ENCODE measurements around the gene ARG1. TPM values are rescaled to one million over a fixed set of nuclear protein-coding genes. Genes with fewer than 3 reads are reported as not detected.

Gene ARG1
- total RNA-seq, 1 experiment from 2014 or later = not detected

- ChIA-PET CTCF (no interaction called here), POLR2A (ENCODE audit: unreplicated experiment) (interaction anchor here (0.6 to 0.7 kb wide), 2 partner anchors 10 to 22 kb away, joined by 8 to 13 read pairs; no protein-coding TSS in a partner anchor)
- Histone ChIP-seq H3K4me1 (replicated peaks; ENCODE audit: insufficient read depth) (no peaks in the 10 kb centered on the region), H3K79me2 (ENCODE audit: low read depth) (no peaks in the 10 kb centered on the region), H3K27me3 (ENCODE audit: insufficient read depth, low read depth) (no peaks in the 10 kb centered on the region), H3K27ac (no peak overlapping the region), H4K20me1 (ENCODE audit: insufficient read depth) (no peaks in the 10 kb centered on the region), H3K9me3 (ENCODE audit: insufficient read depth, low read depth) (no peaks in the 10 kb centered on the region), H3K4me2 (no peak overlapping the region), H3K4me3 (no peak overlapping the region), H3K9me2 (ENCODE audit: insufficient read depth) (no peaks in the 10 kb centered on the region), H2AFZ (no peak overlapping the region), H3K36me3 (ENCODE audit: low read depth) (peaks cover 76% of the 10 kb centered on the region), H3F3A (ENCODE audit: insufficient read depth, low read depth) (no peaks in the 10 kb centered on the region)
- no TSS peak for BruUV-seq (replicated peaks)
- TF ChIP-seq EZH2 (IDR thresholded peaks at IDR 0.05; ENCODE audit: low read depth) (no peak), CTCF (conservative IDR thresholded peaks at IDR 0.05) (peak; percentile 50; the same call in 1 of the 2 replicates)
- intact Hi-C loops (cut with micrococcal nuclease; ENCODE audit: unreplicated experiment) = no loop called here
- no peak for DNase-seq
These were observed 24.4 kb downstream of the ARG1 start for GRCh38 chr6:131597446-131597845.

DNA sequence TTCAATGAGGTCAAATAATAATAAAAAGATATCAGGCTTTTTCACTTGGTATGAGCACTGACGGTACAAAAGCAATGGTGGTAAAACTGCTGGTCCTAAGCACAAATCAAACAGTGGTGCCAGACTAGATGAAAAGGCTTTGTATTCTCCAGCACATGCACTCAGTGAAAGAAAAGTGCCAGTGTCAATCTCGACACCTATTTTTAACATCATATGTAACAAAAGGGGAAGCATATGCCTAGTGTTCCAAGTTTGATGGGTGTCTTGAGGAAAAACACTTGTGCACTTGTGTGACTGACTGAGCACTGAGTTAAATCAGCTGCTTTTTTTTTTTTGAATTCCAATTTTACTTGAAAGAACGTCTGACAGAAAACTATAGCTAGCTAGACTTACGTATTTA, 27.7 kb downstream of the ARG1 start:
- H3K27ac ChIP-seq = no peak overlapping the region
- intact Hi-C loops (cut with micrococcal nuclease; ENCODE audit: unreplicated experiment) = no loop called here
- H3K4me3 ChIP-seq = no peak overlapping the region
- no peaks in the 10 kb centered on the region for H3K9me2 ChIP-seq (ENCODE audit: insufficient read depth)
- H3K79me2 ChIP-seq (ENCODE audit: low read depth) = no peaks in the 10 kb centered on the region
- no peak overlapping the region for H3K4me2 ChIP-seq
- no peaks in the 10 kb centered on the region for H3F3A ChIP-seq (ENCODE audit: insufficient read depth, low read depth)
- no peaks in the 10 kb centered on the region for H3K9me3 ChIP-seq (ENCODE audit: insufficient read depth, low read depth)
- peaks cover 77% of the 10 kb centered on the region for H3K36me3 ChIP-seq (ENCODE audit: low read depth)
- CTCF ChIA-PET = interaction anchor here (1.1 kb wide), 1 partner anchor 14 kb away, joined by 3 read pairs; no protein-coding TSS in a partner anchor
- no peaks in the 10 kb centered on the region for H3K4me1 ChIP-seq (replicated peaks; ENCODE audit: insufficient read depth)
- H2AFZ ChIP-seq = no peak overlapping the region
- POLR2A ChIA-PET (ENCODE audit: unreplicated experiment) = no interaction called here
- no peaks in the 10 kb centered on the region for H4K20me1 ChIP-seq (ENCODE audit: insufficient read depth)
- BruUV-seq (replicated peaks) = no TSS peak
- DNase-seq = no peak
- no peaks in the 10 kb centered on the region for H3K27me3 ChIP-seq (ENCODE audit: insufficient read depth, low read depth)
- TF ChIP-seq CTCF (conservative IDR thresholded peaks at IDR 0.05) = no peak
- no peak for TF ChIP-seq EZH2 (IDR thresholded peaks at IDR 0.05; ENCODE audit: low read depth)

GRCh38 chr6:131602781-131603312, 29.8 kb downstream of the ARG1 start:
- CTCF ChIA-PET = no interaction called here
- no peaks in the 10 kb centered on the region for H3K4me1 ChIP-seq (replicated peaks; ENCODE audit: insufficient read depth)
- no peak overlapping the region for H3K27ac ChIP-seq
- no peak for DNase-seq
- H3K79me2 ChIP-seq (ENCODE audit: low read depth) = no peaks in the 10 kb centered on the region
- no peak overlapping the region for H2AFZ ChIP-seq
- no peaks in the 10 kb centered on the region for H4K20me1 ChIP-seq (ENCODE audit: insufficient read depth)
- no peaks in the 10 kb centered on the region for H3K27me3 ChIP-seq (ENCODE audit: insufficient read depth, low read depth)
- peaks cover 71% of the 10 kb centered on the region for H3K36me3 ChIP-seq (ENCODE audit: low read depth)
- no TSS peak for BruUV-seq (replicated peaks)
- H3F3A ChIP-seq (ENCODE audit: insufficient read depth, low read depth) = no peaks in the 10 kb centered on the region
- no peak overlapping the region for H3K4me3 ChIP-seq
- POLR2A ChIA-PET (ENCODE audit: unreplicated experiment) = no interaction called here
- H3K9me2 ChIP-seq (ENCODE audit: insufficient read depth) = no peaks in the 10 kb centered on the region
- H3K4me2 ChIP-seq = no peak overlapping the region
- intact Hi-C loops (cut with micrococcal nuclease; ENCODE audit: unreplicated experiment) = no loop called here
- no peaks in the 10 kb centered on the region for H3K9me3 ChIP-seq (ENCODE audit: insufficient read depth, low read depth)
- TF ChIP-seq CTCF (conservative IDR thresholded peaks at IDR 0.05) (no peak), EZH2 (IDR thresholded peaks at IDR 0.05; ENCODE audit: low read depth) (no peak)
